Activated CD4-positive, alpha-beta T cell treated with anti-CD3 and anti-CD28 coated beads, Interleukin-2, amount 10 ng/mL, durations not matched to agents 24 days and 14 days (primary cell): Measurements from ENCODE around the gene RSPO3. TPM values are rescaled to one million over a fixed set of nuclear protein-coding genes. Genes with fewer than 3 reads are reported as not detected.

Experiments
- DNase-seq: peaks from one replicate; pipeline ENCODE4 v3.0.0; 2022
- H3K27ac Mint-ChIP-seq: one replicate; pipeline ENCODE4 v1.8.0; 2022; ENCODE audit warnings: mild to moderate bottlenecking, mixed read lengths
- H3K27me3 Mint-ChIP-seq: one replicate; pipeline ENCODE4 v1.8.0; 2022; ENCODE audit warnings: mixed read lengths
- H3K36me3 Mint-ChIP-seq: one replicate; pipeline ENCODE4 v1.8.0; 2022; ENCODE audit warnings: low read depth, mild to moderate bottlenecking, mixed read lengths
- H3K4me1 Mint-ChIP-seq: one replicate; pipeline ENCODE4 v1.8.0; 2021; ENCODE audit warnings: mixed read lengths
- H3K4me3 Mint-ChIP-seq: one replicate; pipeline ENCODE4 v1.8.0; 2022; ENCODE audit warnings: mild to moderate bottlenecking, moderate library complexity, mixed read lengths
- H3K9me3 Mint-ChIP-seq: one replicate; pipeline ENCODE4 v1.8.0; 2021; ENCODE audit warnings: mixed read lengths
- intact Hi-C: fragments of 100-400 bp; cut with micrococcal nuclease; formaldehyde crosslinking; loops from one replicate; pipeline ENCODE4 v1.15.1; 2023
- total RNA-seq: library from RNA; stranded (reverse); gene quantifications from 2 replicates; pipeline ENCODE4 v1.2.3, GENCODE V29; 2022

Gene RSPO3, protein sequence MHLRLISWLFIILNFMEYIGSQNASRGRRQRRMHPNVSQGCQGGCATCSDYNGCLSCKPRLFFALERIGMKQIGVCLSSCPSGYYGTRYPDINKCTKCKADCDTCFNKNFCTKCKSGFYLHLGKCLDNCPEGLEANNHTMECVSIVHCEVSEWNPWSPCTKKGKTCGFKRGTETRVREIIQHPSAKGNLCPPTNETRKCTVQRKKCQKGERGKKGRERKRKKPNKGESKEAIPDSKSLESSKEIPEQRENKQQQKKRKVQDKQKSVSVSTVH
- not detected in 2 replicates for total RNA-seq

DNA sequence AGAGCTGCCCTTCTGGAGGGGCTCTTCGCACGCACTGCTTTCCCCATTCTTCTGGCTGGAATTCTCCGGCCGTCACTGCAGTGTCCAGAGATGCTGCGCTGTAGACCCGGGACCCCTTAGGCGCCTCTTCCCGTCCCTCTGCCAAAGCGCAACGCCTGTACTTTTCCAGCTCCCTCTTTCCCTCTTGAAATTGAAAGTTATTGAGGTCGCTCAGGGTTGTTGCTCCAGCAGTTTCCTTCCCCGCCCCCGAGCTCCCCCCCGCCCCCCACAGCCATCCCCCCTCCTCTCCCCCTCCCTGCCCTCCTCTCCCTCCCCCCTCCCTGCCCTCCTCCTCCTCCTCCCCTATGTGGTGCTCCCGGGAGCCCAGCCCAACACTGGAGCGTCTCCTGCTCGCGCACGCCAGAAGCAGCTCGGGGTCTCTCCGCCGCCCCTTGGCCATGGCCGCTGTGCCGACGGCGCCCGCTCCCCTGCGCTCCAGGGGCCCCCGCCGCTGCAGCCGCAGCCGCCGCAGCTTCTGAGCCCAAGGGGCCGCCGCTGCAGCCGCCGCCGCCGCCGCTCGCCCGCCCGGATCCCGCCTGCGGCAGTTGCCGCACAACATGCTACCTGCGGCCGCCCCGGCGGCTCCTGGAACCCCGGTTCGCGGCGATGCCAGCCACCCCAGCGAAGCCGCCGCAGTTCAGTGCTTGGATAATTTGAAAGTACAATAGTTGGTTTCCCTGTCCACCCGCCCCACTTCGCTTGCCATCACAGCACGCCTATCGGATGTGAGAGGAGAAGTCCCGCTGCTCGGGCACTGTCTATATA lies at the start of gene RSPO3:
TSS of gene RSPO3 (plus strand) at position 374 of the 804 bp plus-strand sequence. CDS start 522 bp downstream, outside the sequence.
- Mint-ChIP-seq H3K36me3 (no peaks in the 10 kb centered on the region), H3K27me3 (peaks cover 73% of the 10 kb centered on the region), H3K4me1 (peaks cover 18% of the 10 kb centered on the region), H3K27ac (no peak within 1 kb of the TSS), H3K9me3 (no peaks in the 10 kb centered on the region), H3K4me3 (peak within 1 kb of the TSS; percentile 82)
- peak; percentile 63 for DNase-seq
- intact Hi-C loops, result no loop called here

DNA sequence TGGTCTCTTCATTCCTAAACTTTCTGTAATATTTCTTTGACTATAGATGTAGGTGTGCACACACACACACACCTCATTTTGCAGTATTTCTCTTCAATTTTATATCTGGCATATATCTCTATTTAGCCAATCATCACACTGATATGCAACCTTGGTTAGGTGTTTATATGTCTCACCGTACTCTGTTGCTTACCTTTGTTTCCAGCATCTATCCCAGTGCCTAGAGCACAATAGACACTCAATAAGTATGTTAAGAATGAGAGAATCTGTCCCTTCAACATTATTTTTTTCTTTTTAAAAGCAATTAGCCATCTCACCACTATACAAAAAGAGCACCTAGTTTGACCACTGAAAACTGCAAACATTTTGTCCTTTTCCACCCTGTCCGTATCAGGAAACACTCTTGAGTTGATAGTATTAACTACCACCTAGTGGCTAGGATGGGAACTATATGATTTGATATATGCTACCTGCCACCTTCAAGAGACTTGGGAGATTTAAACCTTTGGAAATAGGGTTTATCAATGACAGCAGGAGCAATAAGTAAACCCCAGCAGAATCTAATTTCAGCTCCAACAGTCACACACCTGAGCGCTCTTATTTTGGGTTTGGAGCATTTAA lies 48.7 kb upstream of the RSPO3 start:
- DNase-seq, result no peak
- no peak overlapping the region for H3K4me3 Mint-ChIP-seq
- no peak overlapping the region for H3K27ac Mint-ChIP-seq
- H3K36me3 Mint-ChIP-seq, result no peaks in the 10 kb centered on the region
- no peaks in the 10 kb centered on the region for H3K27me3 Mint-ChIP-seq
- intact Hi-C loops, result no loop called here
- no peaks in the 10 kb centered on the region for H3K9me3 Mint-ChIP-seq
- H3K4me1 Mint-ChIP-seq, result no peaks in the 10 kb centered on the region

DNA sequence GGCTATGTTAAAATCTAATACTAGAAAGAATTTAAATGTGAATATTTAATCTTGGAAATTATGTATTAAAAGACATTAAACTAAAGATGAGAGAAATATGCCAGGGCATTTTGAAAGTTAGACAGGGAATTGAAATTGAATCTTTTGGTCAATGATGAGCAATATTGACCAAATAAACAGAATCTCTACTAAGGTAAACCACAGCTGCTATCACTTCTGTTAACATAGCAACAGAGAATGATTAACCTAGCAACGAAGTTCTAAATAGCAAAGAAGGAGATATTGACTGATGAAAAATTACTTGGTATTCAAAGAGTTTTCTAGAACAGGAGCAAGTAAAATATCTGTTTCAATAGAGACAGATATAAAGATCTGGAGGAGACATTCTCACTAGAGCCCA lies 45.2 kb upstream of the RSPO3 start:
- no peak for DNase-seq
- H3K9me3 Mint-ChIP-seq, result no peaks in the 10 kb centered on the region
- H3K27me3 Mint-ChIP-seq, result no peaks in the 10 kb centered on the region
- no peaks in the 10 kb centered on the region for H3K4me1 Mint-ChIP-seq
- no peak overlapping the region for H3K27ac Mint-ChIP-seq
- intact Hi-C loops, result no loop called here
- H3K4me3 Mint-ChIP-seq, result no peak overlapping the region
- no peaks in the 10 kb centered on the region for H3K36me3 Mint-ChIP-seq

DNA sequence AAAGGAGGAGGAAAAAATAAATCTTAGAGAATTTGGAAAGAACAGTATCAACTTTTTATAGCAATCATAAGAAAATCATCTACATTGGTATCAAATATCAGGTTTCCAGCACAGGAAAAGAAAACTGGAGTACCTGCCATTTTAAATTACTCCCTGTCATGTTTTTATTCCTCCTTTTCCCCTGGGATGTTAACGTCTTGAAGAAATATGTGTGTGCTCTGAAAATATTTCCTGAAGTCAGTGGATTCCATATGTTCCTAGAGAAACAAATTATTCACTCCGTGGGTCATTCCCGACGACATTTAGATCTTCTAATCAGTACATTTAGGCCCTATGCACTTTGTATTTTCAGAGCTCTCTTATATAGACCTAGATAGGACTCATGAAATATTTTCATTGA lies 42.0 kb upstream of the RSPO3 start:
- H3K27ac Mint-ChIP-seq, result no peak overlapping the region
- no peaks in the 10 kb centered on the region for H3K4me1 Mint-ChIP-seq
- DNase-seq, result no peak
- no peaks in the 10 kb centered on the region for H3K27me3 Mint-ChIP-seq
- H3K9me3 Mint-ChIP-seq, result no peaks in the 10 kb centered on the region
- no peaks in the 10 kb centered on the region for H3K36me3 Mint-ChIP-seq
- no peak overlapping the region for H3K4me3 Mint-ChIP-seq
- intact Hi-C loops, result no loop called here

DNA sequence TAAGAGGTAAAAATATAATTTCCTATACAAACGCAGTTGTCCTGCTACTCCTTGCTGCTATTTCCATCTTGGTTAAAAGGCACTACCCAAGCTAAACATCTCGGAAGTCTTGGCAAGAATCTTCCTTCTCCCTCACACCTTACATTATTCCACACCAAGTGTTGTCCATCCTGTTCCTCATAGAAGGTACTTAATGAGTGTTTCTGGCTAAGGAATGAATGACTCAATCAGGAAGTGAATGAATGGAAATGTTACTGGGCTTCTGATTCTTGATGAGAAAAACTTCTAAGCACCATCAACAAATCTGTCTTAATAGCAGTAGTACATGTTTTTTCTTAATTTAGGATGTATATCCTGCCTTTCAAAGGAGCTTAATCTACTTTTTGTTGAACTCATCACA lies 40.6 kb upstream of the RSPO3 start:
- no peaks in the 10 kb centered on the region for H3K36me3 Mint-ChIP-seq
- DNase-seq, result no peak
- H3K4me1 Mint-ChIP-seq, result no peaks in the 10 kb centered on the region
- no peak overlapping the region for H3K4me3 Mint-ChIP-seq
- intact Hi-C loops, result no loop called here
- no peak overlapping the region for H3K27ac Mint-ChIP-seq
- H3K27me3 Mint-ChIP-seq, result no peaks in the 10 kb centered on the region
- H3K9me3 Mint-ChIP-seq, result no peaks in the 10 kb centered on the region

DNA sequence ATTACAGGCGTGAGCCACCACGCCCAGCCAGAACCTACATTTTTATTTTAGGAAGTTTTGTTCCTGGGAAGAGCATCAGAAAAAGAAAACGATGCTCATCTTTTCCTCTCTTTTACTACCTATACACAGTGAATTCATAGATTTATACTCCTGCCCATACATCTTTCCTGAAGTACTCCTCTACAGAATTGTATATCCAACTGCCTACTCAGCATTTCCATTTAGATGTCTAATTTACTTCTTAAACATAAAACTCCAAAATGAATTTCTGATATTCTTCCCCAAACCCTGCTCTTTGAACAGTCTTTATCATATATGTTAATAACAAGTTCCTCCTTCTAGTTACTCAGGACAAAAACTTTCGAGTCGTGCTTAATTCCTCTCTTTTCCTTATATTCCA lies 39.8 kb upstream of the RSPO3 start:
- no peak for DNase-seq
- no peak overlapping the region for H3K27ac Mint-ChIP-seq
- intact Hi-C loops, result no loop called here
- H3K27me3 Mint-ChIP-seq, result no peaks in the 10 kb centered on the region
- H3K9me3 Mint-ChIP-seq, result no peaks in the 10 kb centered on the region
- H3K36me3 Mint-ChIP-seq, result no peaks in the 10 kb centered on the region
- H3K4me1 Mint-ChIP-seq, result no peaks in the 10 kb centered on the region
- H3K4me3 Mint-ChIP-seq, result no peak overlapping the region

DNA sequence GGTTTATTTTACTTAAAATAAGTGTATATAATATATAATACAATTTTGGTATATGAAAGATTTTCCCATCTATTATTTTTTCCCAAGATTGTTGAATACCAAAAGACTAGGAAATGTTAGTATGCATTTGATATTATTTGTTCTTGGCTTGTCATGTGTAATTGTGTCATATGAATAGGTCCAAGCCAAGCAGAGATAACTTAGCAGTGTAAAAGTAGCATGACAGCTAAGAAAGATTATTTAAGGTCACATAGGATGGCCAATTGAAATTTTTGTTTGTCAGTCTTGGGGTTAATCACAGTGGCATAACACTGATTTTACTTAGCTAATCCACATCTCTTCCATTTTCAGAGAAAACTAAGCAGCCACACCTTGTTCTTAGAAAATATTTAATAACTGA lies 38.8 kb upstream of the RSPO3 start:
- no peak overlapping the region for H3K27ac Mint-ChIP-seq
- no peaks in the 10 kb centered on the region for H3K36me3 Mint-ChIP-seq
- DNase-seq, result no peak
- H3K27me3 Mint-ChIP-seq, result no peaks in the 10 kb centered on the region
- no peaks in the 10 kb centered on the region for H3K9me3 Mint-ChIP-seq
- no peaks in the 10 kb centered on the region for H3K4me1 Mint-ChIP-seq
- intact Hi-C loops, result no loop called here
- H3K4me3 Mint-ChIP-seq, result no peak overlapping the region

DNA sequence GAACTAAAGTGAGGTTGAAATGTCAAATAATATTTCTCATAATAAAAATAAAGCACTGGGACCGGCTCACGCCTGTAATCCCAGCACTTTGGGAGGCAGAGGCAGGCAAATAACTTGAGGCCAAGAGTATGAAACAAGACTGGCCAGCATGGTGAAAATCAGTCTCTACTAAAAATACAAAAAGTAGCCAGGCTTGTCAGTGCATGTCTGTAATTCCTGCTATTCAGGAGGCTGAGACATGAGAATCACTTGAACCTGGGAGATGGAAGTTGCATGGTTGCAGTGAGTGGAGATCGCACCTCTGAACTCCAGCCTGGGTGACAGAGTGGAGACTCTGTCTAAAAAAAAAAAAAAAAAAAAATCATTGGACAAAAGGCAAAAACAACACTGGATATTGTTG lies 38.4 kb upstream of the RSPO3 start:
- no peak overlapping the region for H3K27ac Mint-ChIP-seq
- no peaks in the 10 kb centered on the region for H3K9me3 Mint-ChIP-seq
- H3K4me1 Mint-ChIP-seq, result no peaks in the 10 kb centered on the region
- H3K27me3 Mint-ChIP-seq, result no peaks in the 10 kb centered on the region
- no peak overlapping the region for H3K4me3 Mint-ChIP-seq
- intact Hi-C loops, result no loop called here
- DNase-seq, result no peak
- H3K36me3 Mint-ChIP-seq, result no peaks in the 10 kb centered on the region

DNA sequence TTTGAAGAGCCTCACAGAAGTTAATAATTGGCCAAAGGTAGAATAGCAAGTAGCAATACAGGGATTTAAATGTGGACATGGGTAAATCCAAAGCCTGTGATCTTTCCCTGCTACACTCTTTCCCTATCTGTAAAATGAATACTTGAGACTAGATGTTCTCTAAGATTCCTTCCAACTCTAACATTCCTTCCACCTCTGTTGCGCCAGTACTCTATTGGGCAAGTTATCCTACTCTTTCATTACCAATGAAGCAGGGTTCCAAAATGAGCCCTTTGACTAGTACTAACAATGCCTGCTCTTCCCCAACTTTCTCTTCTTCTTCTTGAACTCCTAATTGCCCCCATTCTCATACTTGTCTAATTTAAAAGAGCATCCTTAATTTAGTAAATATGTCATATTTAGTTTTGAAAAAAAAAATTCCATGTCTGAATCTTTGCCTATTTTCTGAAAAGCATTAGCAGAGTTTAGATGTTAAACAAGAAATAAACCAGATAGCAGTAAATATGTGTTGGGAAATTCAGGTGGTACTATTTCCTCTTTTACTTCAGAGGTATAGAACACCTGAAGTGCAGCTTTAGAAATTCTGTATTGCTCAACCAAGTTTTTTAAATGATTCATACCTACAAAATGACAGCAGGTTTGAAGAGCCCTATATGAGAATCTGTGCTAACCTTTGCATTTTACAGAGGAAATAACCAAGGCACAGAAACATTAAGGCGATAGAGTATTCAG lies 35.1 kb upstream of the RSPO3 start:
- Mint-ChIP-seq H3K4me3 (no peak overlapping the region), H3K9me3 (no peaks in the 10 kb centered on the region), H3K27ac (no peak overlapping the region), H3K4me1 (no peaks in the 10 kb centered on the region), H3K27me3 (no peaks in the 10 kb centered on the region), H3K36me3 (no peaks in the 10 kb centered on the region)
- intact Hi-C loops, result no loop called here
- no peak for DNase-seq

DNA sequence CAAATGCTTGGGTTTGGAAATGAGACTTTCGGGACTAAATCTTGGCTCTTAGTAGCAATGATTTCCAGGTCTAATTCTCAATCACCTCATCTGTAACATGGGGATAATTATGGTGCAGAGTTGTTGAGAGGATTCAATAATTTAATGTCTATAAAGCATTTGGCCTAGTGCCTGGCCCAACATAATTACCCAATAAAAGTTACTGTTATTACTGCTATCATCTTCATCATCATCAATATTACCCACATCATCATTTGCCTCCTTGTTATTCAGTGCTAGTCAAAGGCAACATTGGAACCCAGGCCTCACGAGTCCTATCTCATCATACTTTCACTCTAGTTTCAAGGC lies 34.5 kb upstream of the RSPO3 start:
- H3K4me1 Mint-ChIP-seq, result no peaks in the 10 kb centered on the region
- intact Hi-C loops, result no loop called here
- no peak overlapping the region for H3K4me3 Mint-ChIP-seq

DNA sequence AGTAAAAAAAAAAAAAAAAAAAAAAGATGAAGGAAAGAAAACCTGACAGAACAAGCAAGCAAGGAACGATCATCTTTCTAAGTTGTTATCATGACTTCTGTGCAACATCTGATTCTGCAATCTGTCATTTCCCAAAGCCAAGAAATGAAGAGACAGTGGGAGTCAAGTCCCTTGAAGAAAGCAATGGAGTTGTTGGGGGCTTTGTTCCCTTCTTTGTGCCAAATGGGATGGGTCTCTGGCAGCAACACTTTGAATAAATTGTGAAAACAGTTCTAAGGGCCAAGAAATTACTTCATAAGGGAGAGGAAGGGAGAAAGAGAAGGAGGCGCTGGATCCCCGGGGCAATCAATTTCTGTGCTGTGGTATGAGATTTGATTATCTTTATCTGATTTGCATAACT lies 33.3 kb upstream of the RSPO3 start:
- no peak overlapping the region for H3K4me3 Mint-ChIP-seq
- H3K27me3 Mint-ChIP-seq, result no peaks in the 10 kb centered on the region
- intact Hi-C loops, result no loop called here
- DNase-seq, result no peak
- no peak overlapping the region for H3K27ac Mint-ChIP-seq
- H3K36me3 Mint-ChIP-seq, result no peaks in the 10 kb centered on the region
- H3K4me1 Mint-ChIP-seq, result no peaks in the 10 kb centered on the region
- no peaks in the 10 kb centered on the region for H3K9me3 Mint-ChIP-seq

More for the DNA sequence above, 34.5 kb upstream of the RSPO3 start:
- Mint-ChIP-seq H3K27ac (no peak overlapping the region), H3K9me3 (no peaks in the 10 kb centered on the region), H3K36me3 (no peaks in the 10 kb centered on the region), H3K27me3 (no peaks in the 10 kb centered on the region)
- no peak for DNase-seq

DNA sequence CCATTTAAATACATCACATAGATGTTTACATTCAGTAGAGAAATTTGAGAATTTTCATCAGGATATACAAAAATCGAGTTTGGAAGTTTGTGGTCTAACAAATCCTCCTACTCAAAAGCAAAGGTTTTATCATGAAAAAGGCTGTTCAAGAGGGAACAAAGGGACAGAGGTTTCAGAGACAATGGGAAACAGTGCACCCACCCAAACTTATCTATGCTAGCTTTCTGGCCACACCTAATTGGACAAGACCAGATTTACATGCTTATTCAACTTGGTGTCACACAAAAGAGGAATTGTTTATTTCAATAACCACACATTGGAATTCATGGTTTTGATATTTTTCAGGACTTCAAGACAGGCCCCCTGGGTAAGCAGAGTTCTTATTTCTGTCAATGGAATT lies 28.4 kb upstream of the RSPO3 start:
- Mint-ChIP-seq H3K27ac (no peak overlapping the region), H3K4me1 (no peaks in the 10 kb centered on the region), H3K9me3 (no peaks in the 10 kb centered on the region), H3K36me3 (no peaks in the 10 kb centered on the region), H3K27me3 (no peaks in the 10 kb centered on the region), H3K4me3 (no peak overlapping the region)
- DNase-seq, result no peak
- intact Hi-C loops, result no loop called here

DNA sequence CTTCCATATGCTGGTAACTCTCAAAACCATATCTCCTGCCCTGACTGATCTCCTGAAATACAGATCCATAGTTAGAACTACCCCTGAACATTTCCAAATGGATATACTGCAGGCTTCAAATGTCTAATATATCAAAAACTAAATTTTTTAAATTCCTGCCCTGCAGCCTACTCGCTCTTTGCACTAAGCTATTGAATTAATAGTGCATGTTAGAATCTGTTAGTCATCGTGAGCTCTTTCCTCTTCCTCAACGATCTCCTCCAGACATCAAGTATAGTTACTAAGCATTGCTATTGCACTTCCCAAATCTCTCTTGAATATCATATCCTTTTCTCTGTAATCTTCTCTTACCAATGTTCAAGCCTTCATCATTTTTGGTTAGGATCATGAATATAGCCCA lies 26.0 kb upstream of the RSPO3 start:
- Mint-ChIP-seq H3K36me3 (no peaks in the 10 kb centered on the region), H3K9me3 (no peaks in the 10 kb centered on the region), H3K27ac (no peak overlapping the region), H3K4me1 (no peaks in the 10 kb centered on the region), H3K4me3 (no peak overlapping the region), H3K27me3 (no peaks in the 10 kb centered on the region)
- DNase-seq, result no peak
- intact Hi-C loops, result no loop called here

DNA sequence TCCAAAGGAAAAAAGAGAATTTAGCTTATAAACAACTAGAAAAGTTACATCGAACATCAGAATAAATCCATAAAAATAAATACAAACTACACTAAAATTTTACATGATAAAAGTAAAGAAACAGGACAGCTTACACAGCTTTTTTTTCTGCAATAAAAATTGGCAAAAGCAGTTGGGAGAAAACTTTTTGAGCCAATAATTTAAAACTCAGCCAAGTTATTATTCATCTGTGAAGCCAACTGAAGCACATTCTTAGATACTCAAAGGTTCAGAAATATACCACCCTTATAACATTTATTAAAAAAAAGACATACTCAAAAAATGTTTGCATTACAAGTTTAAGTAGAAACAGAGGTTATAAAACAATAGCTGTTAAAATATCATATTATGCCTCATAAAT lies 23.7 kb upstream of the RSPO3 start:
- H3K4me3 Mint-ChIP-seq, result no peak overlapping the region
- no peaks in the 10 kb centered on the region for H3K9me3 Mint-ChIP-seq
- no peak for DNase-seq
- peaks cover 2% of the 10 kb centered on the region for H3K27me3 Mint-ChIP-seq
- H3K36me3 Mint-ChIP-seq, result no peaks in the 10 kb centered on the region
- H3K27ac Mint-ChIP-seq, result no peak overlapping the region
- intact Hi-C loops, result no loop called here
- no peaks in the 10 kb centered on the region for H3K4me1 Mint-ChIP-seq
